ENCODE results near the gene RPS21.

RPS21 gene

GRCh38 chr20:62407221-62407992 is 20.5 kb downstream of the RPS21 start, which contains the start of gene CABLES2:
TSS of gene CABLES2 (minus strand) at chr20:62407285. CDS start at chr20:62407276, 9 bp downstream.
- peak; percentile 90 for ATAC-seq
- TF ChIP-seq TSHZ2 (CRISPR knock-in tag; IDR thresholded peaks at IDR 0.05), result peak; percentile 46; the same call in 1 of the 2 replicates
- peak; percentile 62; the same call in 1 of the 2 replicates for TF ChIP-seq ZFP3 (CRISPR knock-in tag; IDR thresholded peaks at IDR 0.05)
- TF ChIP-seq SNAI2 (CRISPR knock-in tag; IDR thresholded peaks at IDR 0.05), result no peak
- no peak for TF ChIP-seq OSR1 (CRISPR knock-in tag; IDR thresholded peaks at IDR 0.05)

- no peak for TF ChIP-seq TSHZ2 (CRISPR knock-in tag; IDR thresholded peaks at IDR 0.05)
- no peak for TF ChIP-seq POU6F1 (CRISPR knock-in tag; IDR thresholded peaks at IDR 0.05; ENCODE audit: borderline replicate concordance, low read depth)
- TF ChIP-seq ZC3H10 (CRISPR knock-in tag; IDR thresholded peaks at IDR 0.05), result no peak
- TF ChIP-seq ISL1 (CRISPR knock-in tag; IDR thresholded peaks at IDR 0.05), result no peak
- no peak for TF ChIP-seq OSR1 (CRISPR knock-in tag; IDR thresholded peaks at IDR 0.05)
- no peak for TF ChIP-seq ZFP3 (CRISPR knock-in tag; IDR thresholded peaks at IDR 0.05)
- no peak for TF ChIP-seq PPARA (CRISPR knock-in tag; IDR thresholded peaks at IDR 0.05; ENCODE audit: borderline replicate concordance)
- TF ChIP-seq ZFP30 (CRISPR knock-in tag; IDR thresholded peaks at IDR 0.05), result no peak
- TF ChIP-seq ESRRG (CRISPR knock-in tag; IDR thresholded peaks at IDR 0.05), result no peak
- no peak for TF ChIP-seq CSDC2 (CRISPR knock-in tag; IDR thresholded peaks at IDR 0.05)
- TF ChIP-seq SNAI2 (CRISPR knock-in tag; IDR thresholded peaks at IDR 0.05), result no peak
Observed at GRCh38 chr20:62408055-62408454, 21.2 kb downstream of the RPS21 start.

GRCh38 chr20:62408640-62409039 is 21.7 kb downstream of the RPS21 start:
- TF ChIP-seq ZNF8 (CRISPR knock-in tag; IDR thresholded peaks at IDR 0.05), result no peak
- TF ChIP-seq ZNF565 (CRISPR knock-in tag; conservative IDR thresholded peaks at IDR 0.05; ENCODE audit: low read depth), result no peak
- TF ChIP-seq ZC3H10 (CRISPR knock-in tag; IDR thresholded peaks at IDR 0.05), result no peak
- TF ChIP-seq ZFP30 (CRISPR knock-in tag; IDR thresholded peaks at IDR 0.05), result no peak
- no peak for TF ChIP-seq RARB (CRISPR knock-in tag; IDR thresholded peaks at IDR 0.05)
- no peak for TF ChIP-seq ARNTL (CRISPR knock-in tag; IDR thresholded peaks at IDR 0.05; ENCODE audit: borderline replicate concordance, low read depth)
- no peak for TF ChIP-seq ZFP3 (CRISPR knock-in tag; IDR thresholded peaks at IDR 0.05)
- TF ChIP-seq POU6F1 (CRISPR knock-in tag; IDR thresholded peaks at IDR 0.05; ENCODE audit: borderline replicate concordance, low read depth), result no peak
- no peak for TF ChIP-seq TOX (CRISPR knock-in tag; IDR thresholded peaks at IDR 0.05; ENCODE audit: borderline replicate concordance)
- TF ChIP-seq GLIS3 (CRISPR knock-in tag; IDR thresholded peaks at IDR 0.05), result no peak
- no peak for TF ChIP-seq ZNF70 (CRISPR knock-in tag; IDR thresholded peaks at IDR 0.05)
- no peak for TF ChIP-seq CSDC2 (CRISPR knock-in tag; IDR thresholded peaks at IDR 0.05)
- no peak for TF ChIP-seq TCF4 (CRISPR knock-in tag; IDR thresholded peaks at IDR 0.05; ENCODE audit: borderline replicate concordance)
- TF ChIP-seq PPARA (CRISPR knock-in tag; IDR thresholded peaks at IDR 0.05; ENCODE audit: borderline replicate concordance), result no peak
- no peak for TF ChIP-seq ISL1 (CRISPR knock-in tag; IDR thresholded peaks at IDR 0.05)
- TF ChIP-seq ESRRG (CRISPR knock-in tag; IDR thresholded peaks at IDR 0.05), result no peak
- no peak for TF ChIP-seq BACH2 (CRISPR knock-in tag; IDR thresholded peaks at IDR 0.05; ENCODE audit: borderline replicate concordance)
- TF ChIP-seq SNAI2 (CRISPR knock-in tag; IDR thresholded peaks at IDR 0.05), result no peak
- no peak for TF ChIP-seq CSRNP3 (CRISPR knock-in tag; IDR thresholded peaks at IDR 0.05)
- TF ChIP-seq CREB5 (CRISPR knock-in tag; IDR thresholded peaks at IDR 0.05; ENCODE audit: low read depth), result no peak
- ATAC-seq, result no peak

More at GRCh38 chr20:62408055-62408454, 21.2 kb downstream of the RPS21 start:
- ATAC-seq, result no peak

Data from SK-N-SH treated with all-trans-retinoic acid at 6 μM for 48 hours (cell line).